Measurements from ENCODE around the gene OR6C76.
"Not testable (repeated sequence)": the region's sequence is repeated elsewhere in the genome, so short reads cannot be mapped to it uniquely, and the experiment has no call there.

OR6C76 gene

DNA sequence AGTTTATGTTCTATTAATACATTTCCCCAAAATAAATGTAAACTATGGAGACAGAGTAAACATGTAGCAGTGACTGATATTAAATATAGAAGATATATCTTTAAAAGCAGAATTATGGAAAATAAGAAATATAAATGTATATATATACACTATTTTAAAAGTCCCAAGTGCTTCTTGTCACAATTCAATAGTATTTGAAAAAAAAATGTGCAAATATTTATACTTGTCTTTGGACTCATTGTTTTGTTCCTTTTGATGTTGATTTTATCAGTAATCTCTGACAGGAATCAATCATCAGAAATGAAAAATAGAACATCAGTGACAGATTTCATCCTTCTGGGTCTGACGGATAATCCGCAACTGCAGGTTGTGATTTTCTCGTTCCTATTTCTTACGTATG, at the start of gene OR6C76:
TSS of gene OR6C76 (plus strand) at position 301 of the 400 bp plus-strand sequence. CDS start at position 301, 0 bp downstream.
- DNase-seq (ENCODE audit: low read depth, low spot score) = no peak

DNA sequence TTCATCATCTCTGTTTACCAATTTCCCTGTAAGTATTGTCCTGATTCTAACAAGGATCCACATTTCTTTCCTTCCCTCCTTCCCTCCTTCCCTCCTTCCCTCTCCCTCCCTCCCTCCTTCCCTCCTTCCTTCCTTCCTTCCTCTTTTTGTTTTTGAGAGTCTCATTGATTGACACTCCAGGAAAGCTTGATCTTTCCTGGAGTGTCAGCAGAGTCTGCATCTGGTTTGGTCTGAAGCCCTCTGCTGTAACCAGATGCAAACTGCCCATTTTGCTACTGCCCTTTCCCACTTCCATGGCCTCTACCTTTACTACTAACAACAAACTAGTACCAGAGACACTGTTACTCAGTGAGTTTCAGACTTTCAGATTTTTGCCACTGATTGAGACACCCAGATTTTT, 40.2 kb upstream of the OR6C76 start:
- DNase-seq (ENCODE audit: low read depth, low spot score) = no peak

DNA sequence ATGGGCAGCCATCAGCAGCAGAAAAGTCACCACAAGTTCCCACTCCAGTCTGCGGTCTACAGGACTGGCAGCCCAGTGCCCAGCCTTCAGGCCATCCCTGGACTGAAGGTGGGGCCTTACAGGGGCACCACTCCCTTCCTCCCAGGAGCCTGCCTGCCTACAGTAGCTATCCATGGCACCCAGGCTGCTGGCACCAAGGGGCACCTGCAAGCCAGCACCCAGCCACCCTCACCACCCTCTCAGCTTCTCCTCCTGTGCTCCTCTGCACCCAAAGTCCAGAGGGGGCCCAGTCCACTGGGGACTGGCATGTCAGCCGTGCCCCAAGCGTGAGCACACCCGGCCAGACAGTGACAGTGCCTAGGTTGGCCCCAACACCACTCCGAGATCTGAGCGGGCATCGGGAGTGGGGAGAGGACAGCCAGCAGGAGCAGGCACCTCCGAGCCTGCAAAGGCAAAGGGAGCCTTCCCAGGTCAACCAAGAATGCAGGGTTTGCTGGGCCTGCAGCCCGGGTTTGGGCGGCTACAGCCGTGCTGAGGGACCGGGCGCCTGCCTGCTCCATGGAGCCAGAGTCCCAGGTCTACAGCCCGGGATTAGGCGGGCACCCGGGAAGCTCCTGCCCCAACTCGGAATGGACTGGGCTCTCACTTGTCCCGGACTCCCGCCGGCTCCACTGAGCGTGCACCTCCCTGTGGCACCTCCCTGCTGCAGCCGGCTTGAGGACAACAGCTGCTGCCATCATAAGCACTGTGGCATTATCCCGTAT, 33.8 kb upstream of the OR6C76 start:
- DNase-seq (ENCODE audit: low read depth, low spot score) = no peak

DNA sequence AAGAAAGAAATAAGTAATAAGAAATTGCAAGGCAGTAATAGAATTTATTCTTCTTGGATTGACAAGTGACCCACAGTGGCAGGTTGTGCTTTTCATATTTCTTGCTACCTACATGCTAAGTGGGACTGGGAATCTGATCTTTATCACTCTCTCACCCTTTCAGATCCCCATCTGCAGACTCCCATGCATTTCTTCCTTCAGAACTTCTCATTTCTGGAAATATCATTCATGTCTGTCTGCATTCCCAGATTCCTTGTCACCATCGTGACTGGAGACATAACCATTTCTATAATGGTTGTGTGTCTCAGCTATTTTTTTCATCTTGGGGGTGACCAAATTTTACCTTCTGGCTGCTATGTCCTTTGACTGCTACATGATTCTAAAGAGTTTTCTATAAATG, 29.7 kb upstream of the OR6C76 start:
- no peak for DNase-seq (ENCODE audit: low read depth, low spot score)

DNA sequence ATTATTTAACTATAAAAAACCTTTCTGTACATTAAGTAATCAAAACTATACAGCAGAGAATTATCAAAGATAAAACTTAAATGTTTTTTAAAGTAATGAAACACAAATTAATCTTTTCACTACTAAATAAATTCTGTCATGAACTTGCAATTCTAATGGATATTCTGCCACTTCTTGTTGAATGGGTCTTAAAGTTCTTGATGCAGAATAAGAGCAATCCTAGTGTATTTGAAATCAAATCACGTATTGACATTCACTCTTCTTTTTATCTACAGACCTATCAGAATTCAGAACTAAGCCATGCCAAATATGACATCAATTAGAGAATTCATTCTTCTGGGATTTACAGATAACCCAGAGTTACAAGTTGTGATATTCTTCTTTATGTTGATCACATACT, 25.8 kb upstream of the OR6C76 start, which contains the start of gene OR6C65:
TSS of gene OR6C65 (plus strand) at position 301 of the 400 bp plus-strand sequence. CDS start at position 301, 0 bp downstream.
- no peak for DNase-seq (ENCODE audit: low read depth, low spot score)

DNA sequence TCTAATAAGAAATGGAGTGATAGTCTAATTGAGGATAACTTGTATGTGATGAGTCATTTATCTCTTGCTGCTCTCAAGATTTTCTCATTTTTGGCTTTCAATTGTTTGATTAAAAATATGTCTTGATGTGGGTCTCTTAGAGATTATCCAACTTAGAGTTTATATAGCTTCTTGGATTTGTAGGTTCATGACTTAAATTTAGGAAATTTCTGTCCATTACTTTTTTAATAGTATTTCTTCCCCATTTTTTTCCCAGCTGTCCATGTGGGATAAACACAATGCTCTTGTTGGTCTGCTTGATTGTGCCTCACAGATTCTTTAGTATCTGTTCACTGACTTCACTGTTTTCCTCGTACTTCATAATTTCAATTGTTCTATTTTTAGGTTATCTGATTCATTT, 18.2 kb upstream of the OR6C76 start:
- DNase-seq (ENCODE audit: low read depth, low spot score) = no peak

DNA sequence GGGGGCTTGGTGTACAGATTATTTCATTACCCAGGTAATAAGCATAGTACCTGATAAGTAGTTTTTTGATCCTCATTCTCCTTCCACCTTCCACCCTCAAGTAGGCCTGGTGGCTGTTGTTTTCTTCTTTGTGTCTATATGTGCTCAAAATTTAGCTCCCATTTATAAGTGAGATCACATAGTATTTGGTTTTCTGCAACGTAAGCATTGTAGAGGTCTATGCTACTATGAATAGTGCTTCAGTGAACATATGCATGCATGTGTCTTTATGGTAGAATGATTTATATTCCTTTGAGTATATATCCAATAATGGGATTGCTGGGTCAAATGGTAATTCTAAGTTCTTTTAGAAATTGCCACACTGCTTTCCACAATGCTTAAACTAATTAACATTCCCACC, 16.9 kb upstream of the OR6C76 start:
- not testable (repeated sequence) for DNase-seq (ENCODE audit: low read depth, low spot score)

DNA sequence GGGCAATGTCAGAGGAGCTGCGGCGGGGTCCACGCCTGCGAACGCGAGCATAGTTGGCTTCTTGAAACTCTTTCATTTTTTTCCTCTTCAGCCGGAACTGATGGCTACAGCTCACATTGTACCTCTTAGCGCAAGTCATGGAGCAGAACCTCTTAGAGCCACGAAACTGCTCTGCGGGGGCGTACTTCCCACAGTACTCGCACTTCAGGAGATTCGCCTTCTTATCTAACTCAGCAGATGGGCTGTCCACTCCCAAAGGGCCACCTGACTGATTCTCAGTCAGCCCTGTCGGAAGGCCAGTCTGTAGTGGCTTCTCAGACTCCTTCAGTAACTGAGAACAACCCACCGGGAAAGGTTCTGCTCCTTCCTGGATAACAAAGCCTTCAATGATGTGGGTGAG, 13.9 kb upstream of the OR6C76 start:
- DNase-seq (ENCODE audit: low read depth, low spot score) = not testable (repeated sequence)

DNA sequence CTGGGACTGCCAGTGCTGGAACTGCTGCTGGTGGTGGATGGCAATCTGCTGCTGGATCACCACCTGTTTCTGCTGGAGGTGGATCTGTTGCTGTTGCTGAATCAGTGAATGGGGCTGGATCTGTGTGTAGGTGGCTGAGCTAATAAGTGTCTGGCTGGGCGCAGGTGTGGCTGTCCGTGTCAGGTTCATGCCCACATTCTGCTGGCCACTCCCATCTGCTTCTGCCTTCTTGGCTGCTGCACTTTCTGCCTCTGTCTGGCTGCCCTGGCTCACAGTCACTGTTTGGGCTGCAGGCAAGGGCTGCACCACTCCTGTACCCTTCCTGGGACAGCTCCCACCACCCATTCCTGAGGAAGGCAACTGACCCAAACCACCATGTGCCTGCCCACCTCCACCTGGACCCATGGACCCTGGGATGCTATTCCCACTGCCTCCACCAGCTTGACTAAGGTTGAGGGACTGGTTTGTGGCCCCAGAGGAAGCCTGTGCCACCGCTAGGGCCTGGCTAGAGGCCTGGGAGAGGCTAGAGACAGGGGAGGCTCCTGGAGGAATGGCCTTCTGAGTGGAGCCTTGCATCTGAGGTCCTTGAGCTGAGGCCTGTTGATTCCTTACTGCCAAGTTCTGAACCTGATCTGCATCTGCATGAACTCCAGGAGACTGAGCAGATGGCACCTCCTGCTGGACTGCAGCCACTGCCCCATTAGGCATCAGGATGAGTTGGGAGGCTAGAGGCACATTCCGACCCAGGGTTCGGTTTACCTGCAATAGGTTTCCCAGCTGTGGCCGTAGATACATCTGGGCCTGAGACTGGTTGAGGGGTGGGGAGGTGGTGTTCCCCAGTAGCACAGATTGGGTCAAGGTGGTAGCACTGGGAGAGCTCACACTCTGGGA, 12.3 kb upstream of the OR6C76 start:
- DNase-seq (ENCODE audit: low read depth, low spot score) = not testable (repeated sequence)

DNA sequence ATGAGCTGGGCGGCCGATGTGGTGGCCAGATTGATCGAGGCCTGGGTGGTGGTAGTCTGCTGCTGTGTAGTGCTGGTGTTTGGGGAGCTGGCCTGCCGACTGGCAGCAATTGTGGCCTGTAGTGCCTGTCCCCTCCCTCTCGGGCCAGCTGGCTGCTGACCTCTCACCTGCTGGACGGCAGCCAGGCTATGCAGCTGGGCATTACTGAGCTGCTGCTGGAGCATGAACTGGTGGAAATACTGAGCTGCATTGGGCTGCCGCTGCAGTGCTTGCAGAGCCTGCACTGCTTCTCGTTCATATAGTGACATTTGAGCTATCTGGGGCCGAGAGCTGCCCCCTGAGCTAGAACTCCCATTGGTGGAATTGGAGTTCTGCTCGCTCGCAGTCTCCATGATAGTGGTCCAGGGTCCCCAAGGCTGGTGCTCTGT, 11.6 kb upstream of the OR6C76 start:
- not testable (repeated sequence) for DNase-seq (ENCODE audit: low read depth, low spot score)

DNA sequence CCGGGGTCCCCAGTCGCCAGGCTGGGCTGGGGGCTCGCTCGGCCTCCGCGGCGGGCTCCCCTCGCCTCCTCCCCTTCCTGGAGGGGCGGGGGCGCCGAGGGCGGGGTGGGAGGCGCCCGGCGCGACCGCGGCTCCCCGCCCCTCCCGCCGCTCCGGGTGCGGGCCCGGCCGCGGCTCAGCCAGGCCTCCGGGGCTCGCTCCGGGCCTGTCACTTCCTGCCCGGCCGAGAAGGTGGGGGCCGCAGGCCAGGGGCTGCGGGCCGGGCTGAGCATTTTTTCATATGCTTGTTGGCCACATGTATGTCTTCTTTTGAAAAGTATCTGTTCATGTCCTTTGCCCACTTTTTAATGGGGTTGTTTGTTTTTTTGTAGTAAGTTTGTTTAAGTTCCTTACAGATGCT, 11.2 kb upstream of the OR6C76 start:
- DNase-seq (ENCODE audit: low read depth, low spot score) = not testable (repeated sequence)

DNA sequence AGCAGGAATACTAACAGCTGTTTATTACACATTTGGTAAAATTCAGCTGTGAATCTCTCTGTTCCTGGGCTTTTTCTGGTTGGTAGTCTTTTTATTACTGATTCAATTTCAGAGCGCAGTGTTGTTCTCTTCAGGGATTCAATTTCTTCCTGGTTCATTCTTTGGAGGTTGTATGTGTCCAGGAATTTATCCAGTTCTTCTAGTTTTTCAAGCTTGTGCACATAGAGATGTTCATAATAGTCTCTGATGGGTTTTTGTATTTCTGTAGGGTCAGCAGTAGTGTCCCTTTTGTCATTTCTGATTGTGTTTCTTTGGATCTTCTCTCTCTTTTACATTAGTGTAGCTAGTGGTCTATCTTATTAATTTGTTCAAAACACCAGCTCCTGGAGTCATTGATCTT, 9.1 kb upstream of the OR6C76 start:
- DNase-seq (ENCODE audit: low read depth, low spot score) = no peak

DNA sequence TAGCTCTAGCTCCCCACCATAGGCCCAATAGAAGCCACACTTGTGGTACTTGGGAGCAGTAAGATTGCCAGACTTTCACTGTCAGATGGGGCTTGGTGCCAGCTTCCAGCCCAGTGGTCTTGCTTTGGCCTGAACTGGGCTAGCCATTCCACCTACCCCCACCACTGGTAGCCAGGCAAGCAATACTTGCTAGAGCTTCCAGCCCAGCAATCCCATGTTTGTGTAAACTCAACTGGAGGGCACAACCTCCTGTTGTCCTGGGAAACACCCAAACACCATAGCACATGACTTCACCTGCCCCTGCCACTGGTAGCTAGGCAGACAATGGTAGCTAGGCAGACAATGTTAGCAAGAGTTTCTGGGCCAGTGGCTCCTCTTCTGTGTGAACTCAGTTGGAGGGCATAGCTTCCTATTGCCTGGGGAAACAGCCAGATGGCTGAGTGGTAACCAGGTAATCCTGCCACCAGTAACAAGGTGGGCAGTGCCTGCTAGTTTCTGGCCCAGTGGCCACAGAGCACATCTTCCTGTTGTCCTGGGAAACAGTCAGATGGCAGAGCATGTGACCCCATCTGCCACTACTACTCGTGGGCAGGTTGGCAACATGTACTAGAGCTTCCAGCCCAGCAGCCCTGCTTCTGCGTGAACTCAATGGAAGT, 5.6 kb upstream of the OR6C76 start:
- no peak for DNase-seq (ENCODE audit: low read depth, low spot score)

DNA sequence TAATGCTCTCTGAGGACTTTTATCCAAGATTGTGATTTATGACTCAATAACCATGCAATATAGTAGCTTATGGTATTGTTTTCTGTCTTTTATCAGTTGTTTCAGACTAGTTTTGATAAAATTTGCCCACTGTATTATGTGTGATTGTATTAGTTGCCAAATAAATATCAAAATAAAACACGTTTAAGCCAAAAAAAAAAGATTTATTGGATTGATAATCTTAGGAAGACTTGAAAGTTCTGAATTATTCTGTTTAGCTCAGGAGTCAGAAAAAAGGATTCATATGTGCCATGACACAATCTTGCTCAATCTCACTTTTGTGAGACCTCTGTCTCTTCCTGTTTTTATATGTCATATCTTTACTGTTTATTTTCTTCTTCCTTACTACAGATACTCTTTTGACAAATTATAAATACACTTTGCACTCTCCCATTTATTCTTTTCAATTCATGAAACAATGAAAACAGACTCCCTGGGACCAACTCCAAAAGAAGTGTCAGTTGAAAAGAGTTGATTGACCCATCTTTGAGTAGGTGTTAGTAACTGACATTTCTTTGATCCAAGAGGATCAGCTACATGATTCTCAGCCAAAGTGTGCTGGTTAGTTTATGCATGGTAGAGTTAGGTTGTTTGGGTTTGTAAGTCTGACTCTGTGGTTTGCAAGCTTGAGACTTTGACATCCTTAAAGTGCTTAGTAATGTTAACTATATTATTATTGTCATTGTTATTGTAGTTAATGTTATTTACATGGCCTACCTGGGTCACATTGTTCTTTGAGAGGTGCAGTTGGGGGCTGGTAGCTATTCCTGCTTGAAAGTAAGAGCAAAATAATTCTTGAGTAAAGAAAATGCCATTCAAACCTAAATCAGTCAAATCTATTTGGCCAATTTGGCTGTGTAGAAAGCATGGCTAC, 2.5 kb downstream of the OR6C76 start:
- DNase-seq (ENCODE audit: low read depth, low spot score) = no peak

DNA sequence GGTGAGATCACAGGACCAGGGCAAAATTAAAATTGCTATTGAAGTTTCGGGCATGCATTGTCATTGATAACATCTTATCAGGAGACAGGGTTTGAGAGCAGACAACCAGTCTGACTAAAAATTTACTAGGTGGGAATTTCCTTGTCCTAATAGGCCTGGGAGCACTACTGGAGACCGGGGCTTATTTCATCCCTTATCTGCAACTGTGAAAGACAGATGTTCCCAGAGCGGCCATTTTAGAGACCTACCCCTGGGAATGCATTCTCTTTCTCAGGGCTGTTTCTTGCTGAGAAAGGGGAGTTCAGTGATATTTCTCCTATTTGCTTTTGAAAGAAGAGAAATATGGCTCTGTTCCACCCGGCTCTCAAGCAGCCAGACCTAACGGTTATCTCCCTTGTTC, 15.2 kb downstream of the OR6C76 start:
- not testable (repeated sequence) for DNase-seq (ENCODE audit: low read depth, low spot score)

DNA sequence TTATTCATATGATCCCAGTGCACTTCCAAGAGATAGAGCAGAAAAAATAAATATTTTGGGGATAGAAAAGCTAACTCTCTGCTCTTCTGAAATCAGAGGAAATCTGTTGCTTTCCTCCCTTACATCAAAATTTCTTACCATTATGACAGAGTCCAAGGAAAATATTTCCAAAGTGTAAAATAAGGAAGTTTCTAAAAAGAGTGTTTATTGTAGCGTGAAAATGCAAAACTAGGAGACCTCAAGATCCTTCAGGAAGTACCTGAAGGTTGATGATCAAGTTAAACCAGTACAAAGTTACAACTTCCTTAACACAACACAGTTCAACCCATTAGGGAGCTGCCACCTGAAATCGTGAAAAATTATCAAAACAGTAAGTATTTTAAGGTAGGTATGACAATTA, 17.7 kb downstream of the OR6C76 start, which contains the start of gene OR6C2:
TSS of gene OR6C2 (plus strand) at position 301 of the 400 bp plus-strand sequence. CDS start 8,138 bp downstream, outside the sequence.
- DNase-seq (ENCODE audit: low read depth, low spot score) = no peak

DNA sequence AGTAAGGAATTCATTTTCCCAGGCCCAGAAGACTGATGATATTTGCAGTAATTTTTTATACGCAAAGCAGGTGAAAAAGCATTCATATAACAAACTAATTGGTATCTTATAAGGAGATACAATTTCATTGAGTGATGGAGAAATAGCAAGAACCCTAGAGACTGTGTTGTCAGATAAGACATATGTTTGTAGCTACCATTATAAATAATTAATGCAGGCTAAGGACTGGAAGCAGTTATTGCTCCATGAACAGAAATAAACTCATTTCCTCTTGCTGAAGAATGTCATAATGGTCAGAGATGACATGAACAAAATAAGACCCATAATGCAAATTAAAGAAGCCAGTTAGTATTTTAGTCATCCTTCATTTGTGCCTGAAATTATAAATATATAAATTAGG, 19.3 kb downstream of the OR6C76 start:
- DNase-seq (ENCODE audit: low read depth, low spot score) = no peak

DNA sequence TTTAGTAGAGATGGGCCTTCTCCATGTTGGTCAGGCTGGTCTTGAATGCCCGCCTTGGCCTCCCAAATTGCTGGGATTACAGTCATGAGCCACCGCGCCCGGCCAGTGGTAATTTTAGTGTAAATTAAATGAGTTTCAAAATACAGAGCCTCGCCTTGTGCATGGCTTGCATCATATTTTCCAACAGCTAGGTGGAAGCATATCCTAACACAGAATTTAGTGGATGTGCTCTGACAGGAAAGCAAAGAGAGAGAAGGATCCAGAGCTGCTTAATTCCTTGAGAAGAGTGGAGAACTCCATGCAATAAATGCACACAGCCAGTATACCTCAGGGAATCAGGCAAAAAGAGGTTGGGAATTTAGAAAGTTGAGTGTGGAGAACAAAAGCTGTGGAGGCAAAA, 20.3 kb downstream of the OR6C76 start:
- no peak for DNase-seq (ENCODE audit: low read depth, low spot score)

DNA sequence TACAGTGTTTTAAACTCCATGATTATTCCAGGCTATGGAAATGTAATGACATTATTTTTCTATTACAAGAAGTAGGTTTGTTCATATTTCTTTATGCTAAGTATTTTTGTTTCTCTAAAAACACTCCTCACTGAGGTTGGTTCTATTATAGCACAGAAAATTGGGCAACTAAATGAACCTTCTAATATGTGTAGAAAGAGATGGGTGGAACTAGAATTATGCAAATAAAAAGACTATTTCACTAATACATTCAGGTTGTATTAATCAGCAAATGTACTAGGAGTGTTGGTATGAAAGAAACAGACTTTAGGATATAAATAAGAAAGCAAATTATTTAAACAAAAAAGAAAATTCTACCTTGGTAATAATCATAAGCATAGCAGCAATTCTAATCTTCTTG, 22.8 kb downstream of the OR6C76 start:
- DNase-seq (ENCODE audit: low read depth, low spot score) = no peak

DNA sequence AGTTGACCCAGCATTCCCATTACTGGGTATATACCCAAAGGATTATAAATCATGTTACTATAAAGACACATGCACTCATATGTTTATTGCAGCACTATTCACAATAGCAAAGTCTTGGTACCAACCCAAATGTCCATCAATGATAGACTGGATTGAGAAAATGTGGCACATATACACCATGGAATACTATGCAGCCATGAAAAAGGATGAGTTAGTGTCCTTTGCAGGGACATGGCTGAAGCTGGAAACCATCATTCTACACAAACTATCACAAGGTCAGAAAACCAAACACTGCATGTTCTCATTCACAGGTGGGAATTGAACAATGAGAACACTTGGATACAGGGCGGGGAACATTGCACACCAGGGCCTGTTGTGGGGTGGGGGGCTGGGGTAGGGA, 38.9 kb downstream of the OR6C76 start:
- not testable (repeated sequence) for DNase-seq (ENCODE audit: low read depth, low spot score)

DNA sequence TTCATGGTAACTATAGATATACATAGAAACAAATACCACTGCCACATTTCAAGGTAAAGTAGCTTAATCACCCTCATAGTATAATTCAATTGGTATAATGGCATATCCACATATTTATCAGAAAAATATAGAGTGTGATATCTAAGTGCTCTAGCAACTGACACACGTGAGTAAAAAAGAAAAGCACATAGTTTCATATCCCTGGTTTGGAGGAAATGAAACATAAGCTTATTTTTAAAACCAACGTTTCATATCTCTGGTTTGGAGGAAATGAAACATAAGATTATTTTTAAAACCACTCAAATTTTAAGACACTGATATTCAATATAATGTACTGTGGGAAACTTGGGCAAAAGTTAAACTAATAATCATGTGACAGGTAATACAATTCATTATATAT, 41.8 kb downstream of the OR6C76 start:
- DNase-seq (ENCODE audit: low read depth, low spot score) = no peak

Measured in smooth muscle cell of the brain vasculature (primary cell).